Stimulated activated memory B cell treated with anti-CD40 and anti-IgM and Interleukin-4, amounts not matched to agents 10 μg/mL and 1 μg/mL and 100 μg/mL, for 72 hours (primary cell): ENCODE measurements around the gene CBARP.
"Not testable (repeated sequence)": the region's sequence is repeated elsewhere in the genome, so short reads cannot be mapped to it uniquely, and the experiment has no call there.

Source experiments
- ATAC-seq: fragments of 150-1000 bp; cut with Tn5 transposase; 2 replicates; pipeline ENCODE4 v1.10.0; 2021
- H3K27ac Mint-ChIP-seq: one replicate; pipeline ENCODE4 v1.8.0; 2022; ENCODE audit warnings: mild to moderate bottlenecking, mixed read lengths
- H3K27me3 Mint-ChIP-seq: one replicate; pipeline ENCODE4 v1.8.0; 2022; ENCODE audit warnings: mixed read lengths
- H3K36me3 Mint-ChIP-seq: one replicate; pipeline ENCODE4 v1.8.0; 2022; ENCODE audit warnings: mixed read lengths
- H3K4me1 Mint-ChIP-seq: one replicate; pipeline ENCODE4 v1.8.0; 2022; ENCODE audit warnings: mixed read lengths
- H3K4me3 Mint-ChIP-seq: one replicate; pipeline ENCODE4 v1.8.0; 2022; ENCODE audit warnings: mild to moderate bottlenecking, moderate library complexity, mixed read lengths
- H3K9me3 Mint-ChIP-seq: one replicate; pipeline ENCODE4 v1.8.0; 2022; ENCODE audit warnings: mixed read lengths

Gene CBARP

DNA sequence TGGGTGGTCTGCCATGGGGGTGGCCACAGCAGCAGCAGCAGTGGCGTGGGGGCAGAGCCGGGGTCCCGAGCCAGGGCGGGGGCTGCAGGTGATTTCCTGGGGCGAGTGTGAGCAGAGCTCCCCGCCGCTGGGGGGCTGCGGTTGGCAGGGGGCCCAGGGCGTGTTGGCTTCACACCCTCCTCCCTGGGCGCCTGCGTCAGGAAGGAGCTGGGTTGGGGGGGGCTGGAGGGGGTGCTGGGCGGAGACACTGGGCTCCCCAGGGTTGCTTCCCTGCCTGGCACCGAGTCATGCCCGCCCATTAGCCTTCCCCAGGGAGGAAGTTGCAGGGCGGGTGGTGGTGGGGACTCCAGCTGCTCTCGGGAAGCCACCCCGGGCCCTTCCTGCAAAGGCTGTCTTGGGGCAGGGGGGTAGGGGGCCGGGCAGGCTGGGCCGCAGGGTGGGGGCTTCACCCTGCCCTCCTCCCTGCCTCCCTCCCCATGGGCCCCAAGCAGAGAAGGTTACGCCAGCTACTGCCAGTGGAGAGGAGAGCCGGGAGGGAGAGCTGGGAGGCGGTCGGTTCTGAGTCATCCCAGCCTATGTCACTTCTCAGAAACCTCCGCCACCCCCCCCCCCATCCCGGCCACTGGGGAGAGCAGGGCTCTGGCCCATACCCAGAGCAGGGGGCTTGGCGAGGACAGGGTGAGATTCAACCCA lies 15.2 kb upstream of the CBARP start:
- ATAC-seq = peak; percentile 35
- peaks cover 44% of the 10 kb centered on the region for H3K36me3 Mint-ChIP-seq
- H3K4me3 Mint-ChIP-seq = peak overlapping the region; percentile 95

DNA sequence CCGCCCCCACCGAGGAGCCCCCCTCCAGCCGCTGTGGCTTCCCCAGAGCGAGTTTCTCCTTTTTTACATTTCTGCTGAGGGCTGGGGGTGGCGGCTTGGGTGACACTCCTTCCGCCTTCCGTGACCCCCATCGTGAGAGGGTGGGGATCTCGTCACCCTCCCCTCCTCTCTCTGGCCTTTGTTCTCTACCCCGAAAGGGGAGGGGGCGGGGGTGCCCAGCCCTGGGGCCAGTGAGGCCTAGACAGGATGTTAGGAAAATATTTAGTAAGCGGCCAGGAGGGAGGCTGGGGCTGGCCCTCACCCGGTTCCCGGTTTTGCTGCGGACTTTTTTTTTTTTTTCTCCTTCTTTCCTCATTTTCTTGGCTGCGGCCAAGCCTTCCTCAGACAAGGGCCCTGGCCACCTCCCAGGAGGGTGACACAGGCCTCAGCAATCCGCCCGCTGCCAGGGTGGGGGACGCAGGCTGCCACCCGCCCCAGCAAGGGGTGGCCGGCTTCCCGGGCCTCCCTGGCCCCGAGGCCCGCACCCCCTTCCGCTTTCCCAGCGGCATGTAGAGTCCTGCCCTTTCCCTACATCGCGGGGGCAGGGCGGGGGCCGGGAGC lies 14.5 kb upstream of the CBARP start:
- peak; percentile 24 for ATAC-seq
- peak overlapping the region; percentile 95 for H3K4me3 Mint-ChIP-seq
- peak overlapping the region; percentile 94 for H3K27ac Mint-ChIP-seq
- H3K36me3 Mint-ChIP-seq = peaks cover 38% of the 10 kb centered on the region
- no peaks in the 10 kb centered on the region for H3K27me3 Mint-ChIP-seq
- H3K4me1 Mint-ChIP-seq = peaks cover 36% of the 10 kb centered on the region
- H3K9me3 Mint-ChIP-seq = no peaks in the 10 kb centered on the region

More for the DNA sequence above, 15.2 kb upstream of the CBARP start:
- Mint-ChIP-seq H3K27me3 (no peaks in the 10 kb centered on the region), H3K27ac (peak overlapping the region; percentile 94), H3K4me1 (peaks cover 42% of the 10 kb centered on the region), H3K9me3 (no peaks in the 10 kb centered on the region)

DNA sequence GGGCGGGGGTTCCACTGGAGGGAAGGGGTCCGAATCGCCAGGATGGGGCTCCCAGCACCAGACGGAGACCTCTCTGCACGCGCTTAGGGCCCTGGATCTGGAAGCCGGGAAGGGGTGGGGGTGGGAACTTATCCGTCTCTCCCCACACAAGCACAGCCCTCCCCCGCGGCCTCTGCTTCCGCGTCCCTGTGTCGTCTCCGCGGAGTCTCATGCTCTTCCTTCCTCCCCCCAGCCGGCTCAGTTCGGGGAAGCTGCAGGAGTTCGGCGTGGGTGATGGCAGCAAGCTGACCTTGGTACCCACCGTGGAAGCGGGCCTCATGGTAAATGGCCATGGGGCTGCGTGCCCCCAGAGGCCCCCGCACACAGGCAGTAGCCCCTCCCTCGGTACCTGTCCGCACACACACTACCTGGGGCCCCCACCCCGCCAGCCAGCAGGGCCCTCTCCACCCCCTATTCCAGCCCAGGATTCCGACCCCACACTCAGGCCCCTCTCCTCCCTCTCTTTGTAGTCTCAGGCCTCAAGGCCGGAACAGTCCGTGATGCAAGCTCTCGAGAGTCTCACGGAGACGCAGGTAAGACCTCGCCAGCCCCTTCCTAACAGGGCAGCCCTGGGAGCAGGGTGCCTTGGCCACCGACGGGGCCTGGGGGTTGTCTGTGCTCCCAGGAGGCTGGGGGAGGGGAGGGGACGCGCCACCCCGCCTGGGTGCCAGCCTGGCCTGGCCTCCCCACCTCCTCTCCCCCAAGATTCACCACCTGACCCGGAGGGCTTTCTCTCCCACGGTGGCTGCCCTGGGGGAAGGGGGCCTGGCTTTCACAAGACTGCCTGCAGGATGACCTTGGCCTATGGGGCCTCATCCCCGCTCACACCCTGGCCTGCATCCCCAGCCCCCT lies 13.8 kb upstream of the CBARP start:
- peaks cover 36% of the 10 kb centered on the region for H3K36me3 Mint-ChIP-seq
- no peaks in the 10 kb centered on the region for H3K9me3 Mint-ChIP-seq
- peak overlapping the region; percentile 94 for H3K27ac Mint-ChIP-seq
- ATAC-seq = no peak
- H3K27me3 Mint-ChIP-seq = no peaks in the 10 kb centered on the region
- peak overlapping the region; percentile 95 for H3K4me3 Mint-ChIP-seq
- H3K4me1 Mint-ChIP-seq = peaks cover 33% of the 10 kb centered on the region

DNA sequence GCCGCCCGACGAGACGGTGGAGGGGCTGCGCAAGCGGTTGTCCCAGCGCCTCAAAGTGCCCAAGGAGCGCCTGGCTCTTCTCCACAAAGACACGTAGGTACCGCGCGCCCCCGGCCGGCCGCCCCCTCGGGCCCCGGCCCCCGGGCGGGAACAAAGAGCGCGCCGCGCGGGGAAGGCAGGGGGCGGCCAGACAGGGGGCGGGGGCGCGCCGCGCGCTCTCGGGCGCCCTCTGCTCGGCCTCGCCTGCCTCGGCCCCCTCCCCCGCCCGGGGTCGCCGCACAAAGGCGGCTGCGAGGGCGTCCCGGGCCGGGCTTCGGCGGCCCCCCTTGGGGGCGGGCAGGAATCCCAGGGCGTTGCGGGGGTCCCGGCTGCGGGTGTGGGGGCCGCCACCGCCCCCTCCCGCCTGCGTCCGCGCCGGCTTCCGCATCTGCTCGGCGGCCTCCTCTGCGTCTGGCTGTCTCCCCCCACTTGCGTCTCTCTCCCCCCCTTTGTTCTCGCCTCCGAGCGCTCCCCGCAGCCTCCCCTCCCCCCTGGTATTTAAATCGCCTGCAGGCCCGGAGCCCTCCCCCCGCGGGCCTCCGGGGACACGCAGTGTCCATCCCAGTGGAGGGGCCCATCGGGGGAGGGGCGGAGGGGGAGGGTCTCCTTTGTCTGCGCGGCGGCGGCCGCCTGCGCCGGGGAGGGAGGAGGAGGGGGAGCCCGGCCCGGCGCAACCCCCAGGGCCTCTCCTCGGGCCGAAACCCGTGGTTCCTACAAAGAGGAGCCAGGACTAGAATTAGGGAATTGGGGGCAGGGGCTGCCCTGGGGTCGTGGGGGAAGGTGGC lies 12.8 kb upstream of the CBARP start:
- H3K9me3 Mint-ChIP-seq = no peaks in the 10 kb centered on the region
- no peaks in the 10 kb centered on the region for H3K27me3 Mint-ChIP-seq
- peaks cover 35% of the 10 kb centered on the region for H3K36me3 Mint-ChIP-seq
- peak overlapping the region; percentile 94 for H3K27ac Mint-ChIP-seq
- H3K4me1 Mint-ChIP-seq = peaks cover 33% of the 10 kb centered on the region
- no peak for ATAC-seq
- H3K4me3 Mint-ChIP-seq = peak overlapping the region; percentile 95

DNA sequence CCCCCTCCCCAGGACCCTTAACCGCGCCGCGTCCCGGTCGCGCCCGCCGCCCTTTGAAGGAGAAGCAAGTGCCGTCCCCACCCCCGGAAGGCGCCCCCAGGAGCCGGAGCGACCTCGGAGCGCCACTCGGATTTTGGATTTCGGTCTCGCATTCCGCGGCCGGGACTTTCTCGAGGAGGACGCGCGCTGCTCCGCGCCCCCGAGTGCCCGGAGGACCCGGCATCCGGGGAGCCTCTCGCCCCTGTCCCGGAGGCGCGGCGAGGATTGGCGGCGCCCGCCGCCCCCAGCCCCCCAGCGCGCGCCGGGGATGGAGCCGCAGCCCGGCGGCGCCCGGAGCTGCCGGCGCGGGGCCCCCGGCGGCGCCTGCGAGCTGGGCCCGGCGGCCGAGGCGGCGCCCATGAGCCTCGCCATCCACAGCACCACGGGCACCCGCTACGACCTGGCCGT lies 12.2 kb upstream of the CBARP start:
- no peaks in the 10 kb centered on the region for H3K9me3 Mint-ChIP-seq
- H3K4me3 Mint-ChIP-seq = peak overlapping the region; percentile 80
- peak overlapping the region; percentile 48 for H3K27ac Mint-ChIP-seq
- peaks cover 32% of the 10 kb centered on the region for H3K4me1 Mint-ChIP-seq
- no peaks in the 10 kb centered on the region for H3K27me3 Mint-ChIP-seq
- no peak for ATAC-seq
- peaks cover 29% of the 10 kb centered on the region for H3K36me3 Mint-ChIP-seq

DNA sequence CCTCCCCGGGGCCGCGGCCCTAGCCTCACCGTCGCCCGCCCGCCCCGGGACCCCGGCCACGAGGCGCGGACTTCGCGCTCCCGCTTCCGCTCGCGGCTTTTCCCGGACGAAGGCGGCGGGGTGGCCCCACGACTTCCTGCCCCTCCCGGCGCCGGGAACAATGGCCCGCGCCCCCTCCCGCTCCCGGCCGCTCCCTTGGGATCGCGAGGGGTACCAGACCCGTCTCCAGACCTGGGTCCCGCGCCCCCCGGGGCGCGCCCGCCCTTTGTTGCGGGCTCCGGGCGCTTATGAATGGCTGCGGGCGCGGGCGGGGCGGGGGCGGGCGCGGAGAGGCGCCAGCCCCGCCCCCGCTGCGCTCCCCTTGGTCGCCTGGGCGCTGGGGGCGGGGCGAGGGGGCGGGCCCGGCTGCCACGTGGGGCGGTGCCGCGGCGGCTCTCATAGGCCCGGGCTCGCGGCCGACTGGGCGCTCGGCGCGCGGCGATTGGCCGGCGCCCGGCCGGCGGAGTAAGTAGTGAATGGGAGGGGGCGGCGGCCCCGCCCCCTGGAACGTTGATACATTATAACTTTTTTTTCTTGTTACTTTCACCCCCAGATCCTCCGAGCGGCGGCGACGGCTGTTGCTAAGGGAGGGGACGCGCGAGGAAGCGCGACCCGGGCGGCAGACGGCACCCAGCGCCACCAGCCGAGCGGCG lies 11.6 kb upstream of the CBARP start:
- Mint-ChIP-seq H3K36me3 (peaks cover 24% of the 10 kb centered on the region), H3K27me3 (no peaks in the 10 kb centered on the region), H3K4me1 (peaks cover 34% of the 10 kb centered on the region), H3K27ac (peak overlapping the region; percentile 48), H3K9me3 (no peaks in the 10 kb centered on the region), H3K4me3 (peak overlapping the region; percentile 80)
- peak; percentile 72 for ATAC-seq

DNA sequence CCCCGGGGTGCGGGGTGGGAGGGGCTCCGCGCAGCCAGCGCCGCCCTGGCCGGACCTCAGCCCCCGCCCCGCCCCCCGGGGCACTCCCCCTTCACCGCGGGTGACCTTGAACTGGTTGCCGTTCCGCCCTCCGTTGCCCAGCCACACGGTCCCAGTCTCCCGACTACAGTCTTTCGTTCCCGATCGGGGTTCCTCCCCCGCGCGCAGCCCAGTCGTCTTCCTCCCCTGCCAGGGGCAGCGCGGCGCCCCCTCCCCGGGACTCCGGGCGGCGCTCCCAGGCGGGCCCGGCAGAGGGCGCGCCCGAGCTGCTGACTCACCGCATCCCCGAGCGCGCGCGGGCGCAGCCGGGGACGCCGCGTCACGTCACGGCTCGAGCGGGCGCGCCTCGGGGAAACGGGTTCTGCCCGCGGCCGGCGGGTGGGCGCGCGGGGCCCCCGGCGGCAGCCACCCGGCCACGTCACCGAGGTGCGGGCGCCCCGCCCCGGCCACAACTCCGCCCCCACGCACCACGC lies 11.0 kb upstream of the CBARP start:
- peaks cover 35% of the 10 kb centered on the region for H3K4me1 Mint-ChIP-seq
- H3K27me3 Mint-ChIP-seq = no peaks in the 10 kb centered on the region
- ATAC-seq = peak; percentile 37
- peaks cover 24% of the 10 kb centered on the region for H3K36me3 Mint-ChIP-seq
- H3K4me3 Mint-ChIP-seq = peak overlapping the region; percentile 82
- H3K9me3 Mint-ChIP-seq = no peaks in the 10 kb centered on the region
- H3K27ac Mint-ChIP-seq = peak overlapping the region; percentile 81

DNA sequence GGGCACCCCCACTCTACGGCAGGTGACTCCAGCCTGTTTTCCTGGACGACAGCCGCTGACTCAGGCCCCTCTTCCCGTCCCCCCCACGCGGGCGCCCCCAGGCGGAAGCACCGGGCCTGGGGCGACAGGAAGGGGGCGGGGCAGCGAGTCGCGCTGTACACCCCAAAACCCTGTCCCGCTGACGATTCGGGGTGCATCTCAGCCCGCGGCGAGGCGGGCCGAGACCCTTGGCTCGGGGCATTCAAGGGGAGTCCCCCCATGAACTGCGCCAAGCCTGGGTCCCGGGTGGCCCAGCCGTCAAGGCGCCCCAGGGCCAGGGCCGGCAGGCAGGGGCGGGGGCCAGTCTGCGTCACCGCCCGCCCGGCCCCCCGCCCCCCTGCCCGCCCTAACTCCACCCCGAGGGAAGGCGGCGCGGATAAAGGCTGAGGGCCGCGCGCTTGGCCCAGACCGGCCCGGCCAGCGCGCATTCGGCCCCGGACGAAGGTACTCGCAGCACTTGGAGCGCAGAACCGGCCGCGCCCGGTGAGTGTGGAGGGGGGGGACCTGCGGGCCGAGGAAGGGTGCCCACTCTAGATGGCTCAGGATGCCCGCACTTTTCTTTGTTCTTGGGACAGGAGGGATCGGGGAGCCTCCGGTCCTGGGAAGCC lies 10.5 kb upstream of the CBARP start, which contains the start of gene MIDN:
TSS of gene MIDN (plus strand) at position 445 of the 647 bp plus-strand sequence. CDS start 1,714 bp downstream, outside the sequence.
- peak within 1 kb of the TSS; percentile 81 for H3K27ac Mint-ChIP-seq
- no peaks in the 10 kb centered on the region for H3K27me3 Mint-ChIP-seq
- no peaks in the 10 kb centered on the region for H3K9me3 Mint-ChIP-seq
- peak; percentile 10 for ATAC-seq
- H3K4me3 Mint-ChIP-seq = peak within 1 kb of the TSS; percentile 82
- H3K36me3 Mint-ChIP-seq = peaks cover 19% of the 10 kb centered on the region
- peaks cover 32% of the 10 kb centered on the region for H3K4me1 Mint-ChIP-seq

DNA sequence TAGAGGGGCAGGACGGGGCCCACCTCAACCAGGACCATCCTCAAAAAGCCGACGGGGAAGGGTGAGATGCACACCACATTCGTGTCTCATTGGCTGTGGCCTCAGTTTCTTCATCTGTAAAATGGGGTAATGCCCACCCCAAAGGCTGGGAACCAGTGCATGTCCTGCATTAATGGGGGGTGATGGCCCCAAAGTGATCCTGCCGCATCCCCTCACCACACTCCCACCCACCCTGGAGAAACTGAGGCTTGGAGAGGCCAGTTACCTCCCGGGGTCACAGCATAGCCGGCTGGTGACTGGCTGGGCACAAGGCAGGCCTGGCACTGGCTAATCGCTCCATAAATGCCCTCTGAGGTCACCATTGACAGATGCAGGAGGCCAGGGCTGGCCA lies 9.9 kb upstream of the CBARP start:
- Mint-ChIP-seq H3K9me3 (no peaks in the 10 kb centered on the region), H3K36me3 (peaks cover 17% of the 10 kb centered on the region), H3K4me1 (peaks cover 34% of the 10 kb centered on the region), H3K27ac (peak overlapping the region; percentile 81), H3K27me3 (no peaks in the 10 kb centered on the region), H3K4me3 (peak overlapping the region; percentile 21)
- no peak for ATAC-seq

DNA sequence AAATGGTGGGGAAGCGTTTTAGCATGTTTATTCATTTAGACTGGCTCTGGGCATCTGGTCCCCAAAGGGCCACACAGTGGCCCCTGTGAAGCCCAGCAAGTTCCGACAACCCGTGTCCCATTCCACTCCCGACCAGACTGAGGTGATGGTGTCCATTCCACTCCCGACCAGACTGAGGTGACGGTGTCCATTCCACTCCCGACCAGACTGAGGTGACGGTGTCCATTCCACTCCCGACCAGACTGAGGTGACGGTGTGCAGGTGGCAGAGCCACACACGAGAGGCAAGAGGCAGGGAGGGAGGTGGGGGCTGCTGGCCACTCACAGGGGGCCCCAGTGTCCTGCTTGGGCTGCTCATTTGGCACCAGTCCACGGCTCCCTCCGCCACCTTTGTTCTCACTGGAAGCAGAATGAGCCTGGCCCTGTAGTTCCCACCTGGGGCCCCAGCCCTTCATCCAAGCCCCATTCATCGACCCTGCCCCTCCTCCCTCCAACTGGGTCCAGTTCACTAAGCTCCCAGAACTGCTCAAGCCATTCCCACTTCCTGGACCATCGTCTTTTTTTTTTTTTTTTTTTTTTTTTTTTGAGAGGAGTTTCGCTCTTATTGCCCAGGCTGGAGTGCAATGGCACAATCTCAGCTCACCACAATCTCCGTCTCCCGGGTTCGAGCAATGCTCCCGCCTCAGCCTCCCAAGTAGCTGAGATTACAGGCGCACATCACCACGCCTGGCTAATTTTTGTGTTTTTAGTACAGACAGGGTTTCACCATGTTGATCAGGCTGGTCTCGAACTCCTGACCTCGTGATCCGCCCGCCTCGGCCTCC lies 8.7 kb upstream of the CBARP start:
- ATAC-seq, H3K36me3 Mint-ChIP-seq, H3K27me3 Mint-ChIP-seq, H3K4me3 Mint-ChIP-seq, H3K27ac Mint-ChIP-seq, H3K9me3 Mint-ChIP-seq: not testable (repeated sequence)
- peaks cover 35% of the 10 kb centered on the region for H3K4me1 Mint-ChIP-seq

DNA sequence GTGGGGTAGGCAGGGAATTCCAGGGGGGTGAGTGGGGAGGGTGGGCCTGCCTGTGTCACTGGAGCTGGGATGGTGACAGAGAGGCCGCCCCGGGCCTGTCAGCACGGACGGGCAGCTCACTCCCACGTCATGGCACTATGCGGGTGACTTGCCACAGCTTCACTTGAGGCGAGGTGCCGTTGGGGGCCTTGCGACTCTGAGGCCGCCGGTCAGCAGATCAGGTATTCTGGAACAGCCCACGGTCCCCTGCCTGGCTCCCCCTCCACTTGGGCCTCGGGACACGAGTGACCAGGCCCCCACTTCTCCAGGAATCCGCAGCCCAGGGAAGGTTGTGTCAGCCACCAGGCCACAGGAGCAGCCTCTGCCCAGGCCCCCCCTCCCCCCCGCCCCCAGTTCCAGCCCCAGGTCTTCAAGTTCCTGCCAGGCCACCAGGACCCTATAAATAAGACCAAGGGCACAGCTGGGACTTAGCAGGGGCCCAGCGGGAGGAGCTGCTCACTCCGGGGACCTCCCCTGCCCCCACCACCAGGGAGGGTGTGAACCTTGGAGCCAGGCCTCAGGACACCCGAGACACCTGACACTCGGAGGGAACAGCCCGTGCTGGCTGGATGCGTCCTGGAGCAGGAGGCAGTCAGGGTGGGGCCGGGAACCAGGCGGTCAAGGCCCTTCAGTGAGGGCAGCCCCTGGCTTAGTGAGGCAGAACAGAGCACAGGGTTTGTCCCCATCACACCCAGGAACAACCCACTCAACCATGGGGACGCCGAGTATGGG lies 7.9 kb upstream of the CBARP start:
- ATAC-seq = no peak
- H3K27me3 Mint-ChIP-seq = no peaks in the 10 kb centered on the region
- H3K27ac Mint-ChIP-seq = no peak overlapping the region
- peaks cover 35% of the 10 kb centered on the region for H3K4me1 Mint-ChIP-seq
- H3K36me3 Mint-ChIP-seq = no peaks in the 10 kb centered on the region
- no peaks in the 10 kb centered on the region for H3K9me3 Mint-ChIP-seq
- no peak overlapping the region for H3K4me3 Mint-ChIP-seq

DNA sequence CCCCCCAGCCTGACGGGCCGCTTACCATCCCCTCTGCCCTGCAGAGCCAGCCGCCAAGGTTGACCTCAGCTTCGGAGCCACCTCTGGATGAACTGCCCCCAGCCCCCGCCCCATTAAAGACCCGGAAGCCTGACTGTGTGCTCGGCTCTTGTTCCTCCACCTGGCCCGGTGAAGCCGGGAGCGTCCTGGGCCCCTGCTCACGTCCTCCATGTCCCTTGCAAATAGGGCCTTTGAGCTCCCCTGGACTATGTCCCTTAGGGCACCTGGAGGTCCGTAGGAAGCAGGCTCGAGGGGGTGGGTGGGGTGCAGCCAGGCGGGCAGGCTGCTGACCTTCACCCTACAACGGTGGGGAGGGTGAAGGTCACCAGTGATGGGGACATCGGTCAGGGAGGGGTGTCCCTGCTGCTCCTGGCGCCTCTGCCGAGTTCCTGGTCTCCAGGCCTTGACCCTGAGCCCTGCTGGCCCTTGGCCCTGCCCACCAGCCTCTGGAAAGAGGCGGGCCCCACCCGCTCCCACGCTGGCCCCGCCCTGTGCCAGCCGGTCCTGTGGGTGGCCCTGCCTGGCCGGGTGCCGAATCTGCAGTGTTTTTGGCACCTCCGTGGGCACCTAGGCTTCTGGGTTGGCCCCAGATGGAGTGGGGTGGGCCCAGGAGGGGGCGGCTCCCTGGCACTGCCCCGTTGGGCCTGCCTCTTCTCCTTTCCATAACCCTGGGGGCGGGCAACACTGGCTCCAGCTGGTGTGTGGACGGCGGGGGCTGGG lies 7.1 kb upstream of the CBARP start:
- peak overlapping the region; percentile 73 for H3K4me3 Mint-ChIP-seq
- no peaks in the 10 kb centered on the region for H3K36me3 Mint-ChIP-seq
- no peak for ATAC-seq
- peak overlapping the region; percentile 79 for H3K27ac Mint-ChIP-seq
- peaks cover 35% of the 10 kb centered on the region for H3K4me1 Mint-ChIP-seq
- H3K27me3 Mint-ChIP-seq = no peaks in the 10 kb centered on the region
- no peaks in the 10 kb centered on the region for H3K9me3 Mint-ChIP-seq
